ENCODE data around the gene GRHL1.

Gene GRHL1

GRCh38 chr2:10016001-10016801, 64.7 kb downstream of the GRHL1 start:
- in situ Hi-C loops (cut with MboI; ENCODE audit: low pct_unique_long_range_greater_than_20kb, low sequenced_read_pairs, unreplicated experiment): no loop called here
- DNase-seq (ENCODE audit: low spot score): no peak
- TF ChIP-seq, protein P1, sequence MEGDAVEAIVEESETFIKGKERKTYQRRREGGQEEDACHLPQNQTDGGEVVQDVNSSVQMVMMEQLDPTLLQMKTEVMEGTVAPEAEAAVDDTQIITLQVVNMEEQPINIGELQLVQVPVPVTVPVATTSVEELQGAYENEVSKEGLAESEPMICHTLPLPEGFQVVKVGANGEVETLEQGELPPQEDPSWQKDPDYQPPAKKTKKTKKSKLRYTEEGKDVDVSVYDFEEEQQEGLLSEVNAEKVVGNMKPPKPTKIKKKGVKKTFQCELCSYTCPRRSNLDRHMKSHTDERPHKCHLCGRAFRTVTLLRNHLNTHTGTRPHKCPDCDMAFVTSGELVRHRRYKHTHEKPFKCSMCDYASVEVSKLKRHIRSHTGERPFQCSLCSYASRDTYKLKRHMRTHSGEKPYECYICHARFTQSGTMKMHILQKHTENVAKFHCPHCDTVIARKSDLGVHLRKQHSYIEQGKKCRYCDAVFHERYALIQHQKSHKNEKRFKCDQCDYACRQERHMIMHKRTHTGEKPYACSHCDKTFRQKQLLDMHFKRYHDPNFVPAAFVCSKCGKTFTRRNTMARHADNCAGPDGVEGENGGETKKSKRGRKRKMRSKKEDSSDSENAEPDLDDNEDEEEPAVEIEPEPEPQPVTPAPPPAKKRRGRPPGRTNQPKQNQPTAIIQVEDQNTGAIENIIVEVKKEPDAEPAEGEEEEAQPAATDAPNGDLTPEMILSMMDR (IDR thresholded peaks at IDR 0.05; ENCODE audit: extremely low read depth, insufficient read depth, missing control alignments): no peak

GRCh38 chr2:10016802-10017258, 65.3 kb downstream of the GRHL1 start:
- in situ Hi-C loops (cut with MboI; ENCODE audit: low pct_unique_long_range_greater_than_20kb, low sequenced_read_pairs, unreplicated experiment): no loop called here
- TF ChIP-seq, protein P1 (IDR thresholded peaks at IDR 0.05; ENCODE audit: extremely low read depth, insufficient read depth, missing control alignments): no peak
- no peak for DNase-seq (ENCODE audit: low spot score)

DNA sequence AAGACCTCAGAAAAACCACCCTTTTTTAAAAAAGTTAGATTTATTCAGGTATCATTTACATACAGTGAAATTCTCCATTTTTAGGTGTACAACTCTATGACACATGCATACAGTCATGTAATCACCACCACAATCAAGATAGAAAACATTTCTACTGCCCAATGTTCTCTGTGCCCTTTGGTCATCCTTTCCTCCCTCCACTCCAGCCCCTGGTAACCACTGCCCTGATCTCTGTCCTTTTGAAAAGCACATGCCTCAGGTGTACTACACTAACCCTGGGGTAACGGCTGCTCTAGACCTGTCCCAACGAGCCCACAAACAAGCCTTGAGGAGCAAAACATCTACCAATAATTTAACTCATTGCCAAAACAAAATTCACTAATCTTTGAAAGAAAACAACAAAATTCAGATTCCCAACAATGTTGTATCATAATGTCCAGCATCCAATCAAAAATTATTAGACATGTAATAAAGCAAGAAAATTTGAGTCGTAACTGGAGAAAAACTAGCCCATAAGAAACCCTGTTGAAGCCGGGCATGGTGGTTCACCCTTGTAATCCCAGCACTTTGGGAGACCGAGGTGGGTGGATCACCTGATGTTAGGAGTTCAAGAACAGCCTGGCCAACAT, 65.9 kb downstream of the GRHL1 start:
- TF ChIP-seq, protein P1 (IDR thresholded peaks at IDR 0.05; ENCODE audit: extremely low read depth, insufficient read depth, missing control alignments): no peak
- in situ Hi-C loops (cut with MboI; ENCODE audit: low pct_unique_long_range_greater_than_20kb, low sequenced_read_pairs, unreplicated experiment): no loop called here
- DNase-seq (ENCODE audit: low spot score): no peak

DNA sequence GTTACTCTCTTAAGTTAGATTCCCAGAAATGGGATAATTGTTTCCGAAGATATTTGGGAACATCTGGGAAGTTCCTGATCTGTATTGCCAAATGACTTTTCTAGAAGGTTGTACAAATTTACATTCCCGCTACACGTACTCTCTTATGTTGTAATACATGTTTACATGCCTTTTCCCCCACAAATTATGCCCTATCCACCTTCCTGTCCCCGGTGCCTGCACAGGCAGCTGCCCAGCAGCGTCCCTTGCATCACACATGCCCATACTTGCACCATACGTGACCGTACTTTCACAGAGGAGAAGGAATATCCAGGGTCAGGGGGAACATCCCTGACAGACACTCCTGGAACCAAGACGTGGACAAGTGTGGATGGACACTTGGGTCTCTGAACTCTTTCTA, 67.7 kb downstream of the GRHL1 start:
- in situ Hi-C loops (cut with MboI; ENCODE audit: low pct_unique_long_range_greater_than_20kb, low sequenced_read_pairs, unreplicated experiment): no loop called here
- no peak for DNase-seq (ENCODE audit: low spot score)
- TF ChIP-seq, protein P1 (IDR thresholded peaks at IDR 0.05; ENCODE audit: extremely low read depth, insufficient read depth, missing control alignments): no peak

DNA sequence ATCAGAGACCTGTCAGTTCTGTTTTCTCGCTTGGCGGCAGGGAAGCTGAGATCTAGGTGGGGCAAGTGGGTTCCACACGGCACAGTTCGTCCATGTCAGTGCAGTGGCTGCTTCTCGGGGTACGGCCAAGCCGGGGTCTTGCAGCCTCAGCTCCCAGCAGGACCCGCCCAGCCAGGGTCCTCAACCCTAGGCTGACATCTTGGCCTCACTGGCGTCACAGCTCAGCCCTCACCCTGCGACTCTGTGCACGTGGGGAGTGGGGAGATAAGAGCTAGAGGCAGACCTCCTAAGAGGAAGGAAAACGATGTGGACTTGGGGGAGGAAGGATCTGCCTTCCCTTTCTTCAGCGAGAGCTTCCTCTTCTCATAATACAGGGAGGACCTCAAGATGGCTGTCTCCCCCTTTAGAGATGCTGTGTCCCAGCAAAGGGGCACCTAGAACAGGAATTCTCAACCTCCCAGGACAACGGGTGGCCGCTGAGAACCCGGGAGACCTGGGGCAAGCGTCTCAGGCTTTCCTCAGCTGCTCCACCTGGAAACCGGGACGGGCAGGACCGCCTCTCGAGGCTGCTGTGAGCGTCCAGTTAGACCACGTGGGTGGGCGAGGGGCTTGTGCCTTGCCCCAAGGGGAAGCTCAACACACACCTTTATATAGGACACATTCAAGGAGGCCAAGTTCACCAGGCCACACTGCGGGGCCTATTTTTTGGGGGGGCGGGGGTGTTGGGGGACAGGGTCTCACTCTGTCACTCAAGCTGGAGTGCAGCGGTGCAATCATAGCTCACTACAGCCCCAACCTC, 68.3 kb downstream of the GRHL1 start:
- TF ChIP-seq, protein P1 (IDR thresholded peaks at IDR 0.05; ENCODE audit: extremely low read depth, insufficient read depth, missing control alignments): no peak
- no peak for DNase-seq (ENCODE audit: low spot score)
- in situ Hi-C loops (cut with MboI; ENCODE audit: low pct_unique_long_range_greater_than_20kb, low sequenced_read_pairs, unreplicated experiment): no loop called here

- DNase-seq (ENCODE audit: low spot score): no peak
- TF ChIP-seq, protein P1 (IDR thresholded peaks at IDR 0.05; ENCODE audit: extremely low read depth, insufficient read depth, missing control alignments): no peak
- in situ Hi-C loops (cut with MboI; ENCODE audit: low pct_unique_long_range_greater_than_20kb, low sequenced_read_pairs, unreplicated experiment): no loop called here
These were observed 70.5 kb downstream of the GRHL1 start for GRCh38 chr2:10022041-10022421.

Measured in GM13977 (cell line).